Kidney (tissue), 14 donors: Measurements from ENCODE around the gene IQCN. TPM values are rescaled to one million over a fixed set of nuclear protein-coding genes. Genes with fewer than 3 reads are reported as not detected.
A peak's percentile ranks its signal among the peaks of the same experiment; 100 is the strongest.

Experiments used
- DNase-seq, 5 donors: peaks; one replicate each; pipeline ENCODE4 v3.0.0-alpha.2; 2013 to 2020
- FAIRE-seq: peaks from 2 replicates; lab custom pipeline; 2012; peaks lifted over from hg19 to GRCh38; lab: Jason Lieb, UNC
- H3K27ac ChIP-seq, 2 donors: one replicate each; pipeline ENCODE4 v1.7.0; 2013; ENCODE audit warnings: low read depth in 2 of 2, low read length in 2 of 2, inconsistent platforms in 1 of 2
- H3K27me3 ChIP-seq: one replicate; pipeline ENCODE4 v1.7.1; 2013; ENCODE audit warnings: low read length, inconsistent platforms; ENCODE audit not compliant: control insufficient read depth, insufficient read depth
- H3K36me3 ChIP-seq, 3 donors: one replicate each; pipeline versions ENCODE4 v1.7.0 to v1.7.1; 2013; ENCODE audit warnings: low read length in 3 of 3, control low read depth in 1 of 3, inconsistent platforms in 1 of 3; ENCODE audit not compliant: insufficient read depth in 3 of 3, control insufficient read depth in 2 of 3
- H3K4me1 ChIP-seq, 3 donors: one replicate each; pipeline versions ENCODE4 v1.7.0 to v1.7.1; 2013; ENCODE audit warnings: low read length in 3 of 3, inconsistent platforms in 1 of 3, low read depth in 1 of 3; ENCODE audit not compliant: control insufficient read depth in 2 of 3, insufficient read depth in 2 of 3
- H3K4me3 ChIP-seq, 3 donors: one replicate each; pipeline versions ENCODE4 v1.7.0 to v1.8.1; 2013; ENCODE audit warnings: low read length in 3 of 3, control low read depth in 1 of 3, inconsistent platforms in 1 of 3
- H3K9ac ChIP-seq, 3 donors: one replicate each; pipeline versions ENCODE4 v1.7.0 to v1.7.1; 2013; ENCODE audit warnings: low read length in 3 of 3, control low read depth in 1 of 3, inconsistent platforms in 1 of 3
- H3K9me3 ChIP-seq, 3 donors: one replicate each; pipeline versions ENCODE4 v1.7.0 to v1.7.1; 2013; ENCODE audit warnings: low read length in 3 of 3, control low read depth in 1 of 3, inconsistent platforms in 1 of 3; ENCODE audit not compliant: control insufficient read depth in 2 of 3, insufficient read depth in 1 of 3
- intact Hi-C: fragments of 100-400 bp; cut with DNase I; formaldehyde crosslinking; loops from one replicate; pipeline ENCODE4 v1.11.1; 2022
- polyA plus RNA-seq: library from polyadenylated mRNA; stranded (reverse); fragments of 350-450 nt; fragmentation: Illumina TruSeq; extraction: RNeasy Lipid Tissue Mini Kit (QIAGEN cat#74804); gene quantifications from one replicate; pipeline ENCODE4 v1.2.3, GENCODE V29; 2014; ENCODE audit warnings: low read depth, low replicate concordance; ENCODE audit not compliant: insufficient read depth
- total RNA-seq: library from RNA; stranded (reverse); fragmentation: NEBNext Ultra II Directional; extraction: Animal tissue kit (Norgen Biotek cat#: 25700); gene quantifications from one replicate; pipeline ENCODE4 v1.2.1, GENCODE V29; 2021
- TF ChIP-seq, protein P1 (sequence below): IDR thresholded peaks from 3 replicates; pipeline ENCODE4 v1.5.1; 2012; ENCODE audit warnings: mild to moderate bottlenecking, moderate library complexity, borderline replicate concordance; ENCODE audit not compliant: insufficient read depth; ENCODE audit errors: extremely low read depth
- donor health status: control.
- donor health status: control.
- donor health status: control.
- donor health status: control.
- donor health status: control.
- donor health status: DM: yes; HTN: yes; CAD: no.
- donor health status: Normal renal cell carcinoma (clear cell type).

Gene IQCN
- total and polyA plus RNA-seq, 2 donors from 2014 or later: 0.82 to 6.3 TPM

DNA sequence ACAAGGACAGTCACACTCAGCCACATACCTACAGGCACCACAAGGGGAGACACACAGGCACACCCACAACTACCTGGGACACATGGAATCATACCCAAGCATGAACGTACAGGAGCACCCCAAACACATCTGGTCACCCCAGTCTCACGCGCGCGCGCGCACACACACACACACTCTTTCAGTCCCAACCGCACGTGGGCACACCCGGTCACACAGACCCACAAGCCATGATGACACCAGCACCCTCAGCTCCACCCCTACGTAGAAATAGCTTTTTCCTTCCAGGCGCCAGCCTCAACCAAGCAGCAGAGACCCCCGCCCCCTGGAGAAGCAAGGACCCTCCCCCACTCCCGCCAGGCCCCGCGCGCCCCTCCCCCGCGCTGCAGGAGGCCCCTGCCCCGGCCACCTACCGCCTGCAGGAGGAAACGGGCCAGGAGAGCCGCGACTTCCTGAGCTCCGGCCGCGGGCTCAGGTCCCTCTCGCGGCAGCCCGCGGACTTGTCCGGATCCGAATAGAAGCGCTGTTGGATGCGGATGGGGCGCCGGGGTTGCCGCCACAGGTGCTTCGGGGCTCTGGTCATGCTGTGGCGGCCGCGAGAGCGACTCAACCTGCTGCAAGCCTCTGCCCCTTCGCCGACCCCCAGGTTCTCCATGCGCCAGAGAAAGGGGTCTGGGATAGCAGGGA, 41.6 kb downstream of the IQCN start:
- Histone ChIP-seq H3K9me3 (peaks cover 0 to 3% (median 0%) of the 10 kb centered on the region in 3 donors), H3K36me3 (no peaks in the 10 kb centered on the region), H3K9ac (no peak overlapping the region), H3K4me3 (no peak overlapping the region), H3K4me1 (no peaks in the 10 kb centered on the region), H3K27me3 (no peaks in the 10 kb centered on the region), H3K27ac (no peak overlapping the region)
- intact Hi-C loops: no loop called here
- no peak for FAIRE-seq
- TF ChIP-seq, protein P1, sequence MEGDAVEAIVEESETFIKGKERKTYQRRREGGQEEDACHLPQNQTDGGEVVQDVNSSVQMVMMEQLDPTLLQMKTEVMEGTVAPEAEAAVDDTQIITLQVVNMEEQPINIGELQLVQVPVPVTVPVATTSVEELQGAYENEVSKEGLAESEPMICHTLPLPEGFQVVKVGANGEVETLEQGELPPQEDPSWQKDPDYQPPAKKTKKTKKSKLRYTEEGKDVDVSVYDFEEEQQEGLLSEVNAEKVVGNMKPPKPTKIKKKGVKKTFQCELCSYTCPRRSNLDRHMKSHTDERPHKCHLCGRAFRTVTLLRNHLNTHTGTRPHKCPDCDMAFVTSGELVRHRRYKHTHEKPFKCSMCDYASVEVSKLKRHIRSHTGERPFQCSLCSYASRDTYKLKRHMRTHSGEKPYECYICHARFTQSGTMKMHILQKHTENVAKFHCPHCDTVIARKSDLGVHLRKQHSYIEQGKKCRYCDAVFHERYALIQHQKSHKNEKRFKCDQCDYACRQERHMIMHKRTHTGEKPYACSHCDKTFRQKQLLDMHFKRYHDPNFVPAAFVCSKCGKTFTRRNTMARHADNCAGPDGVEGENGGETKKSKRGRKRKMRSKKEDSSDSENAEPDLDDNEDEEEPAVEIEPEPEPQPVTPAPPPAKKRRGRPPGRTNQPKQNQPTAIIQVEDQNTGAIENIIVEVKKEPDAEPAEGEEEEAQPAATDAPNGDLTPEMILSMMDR: no peak
- peak in 4 of 5 donors; percentile 55 to 80 (median 69) for DNase-seq

DNA sequence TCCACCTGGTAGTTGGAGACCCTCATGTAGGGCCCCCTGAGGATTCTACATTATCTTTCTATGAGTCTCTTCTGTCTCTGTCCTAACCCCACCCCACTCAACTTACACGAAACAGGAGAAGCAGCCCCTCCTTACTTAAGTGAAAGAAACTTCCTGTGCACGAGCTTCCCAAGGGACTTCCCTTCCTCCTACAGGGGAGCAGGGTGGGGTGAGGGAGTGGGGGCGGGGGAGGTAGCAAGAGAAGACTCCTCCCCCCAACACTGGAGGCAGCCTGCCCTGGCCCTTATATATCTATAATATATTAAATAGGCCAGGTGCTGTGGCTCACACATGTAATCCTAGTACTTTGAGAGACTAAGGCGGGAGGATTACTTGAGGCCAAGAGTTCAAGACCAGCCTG, 42.5 kb downstream of the IQCN start:
- no peak overlapping the region for H3K27ac ChIP-seq
- no peak overlapping the region for H3K4me3 ChIP-seq
- H3K4me1 ChIP-seq: peaks cover 0 to 2% (median 0%) of the 10 kb centered on the region in 3 donors
- no peak for DNase-seq
- no peak overlapping the region for H3K9ac ChIP-seq
- peaks cover 0 to 3% (median 0%) of the 10 kb centered on the region in 3 donors for H3K9me3 ChIP-seq
- TF ChIP-seq, protein P1: no peak
- intact Hi-C loops: no loop called here
- H3K36me3 ChIP-seq: no peaks in the 10 kb centered on the region
- no peak for FAIRE-seq
- peaks cover 2% of the 10 kb centered on the region for H3K27me3 ChIP-seq

DNA sequence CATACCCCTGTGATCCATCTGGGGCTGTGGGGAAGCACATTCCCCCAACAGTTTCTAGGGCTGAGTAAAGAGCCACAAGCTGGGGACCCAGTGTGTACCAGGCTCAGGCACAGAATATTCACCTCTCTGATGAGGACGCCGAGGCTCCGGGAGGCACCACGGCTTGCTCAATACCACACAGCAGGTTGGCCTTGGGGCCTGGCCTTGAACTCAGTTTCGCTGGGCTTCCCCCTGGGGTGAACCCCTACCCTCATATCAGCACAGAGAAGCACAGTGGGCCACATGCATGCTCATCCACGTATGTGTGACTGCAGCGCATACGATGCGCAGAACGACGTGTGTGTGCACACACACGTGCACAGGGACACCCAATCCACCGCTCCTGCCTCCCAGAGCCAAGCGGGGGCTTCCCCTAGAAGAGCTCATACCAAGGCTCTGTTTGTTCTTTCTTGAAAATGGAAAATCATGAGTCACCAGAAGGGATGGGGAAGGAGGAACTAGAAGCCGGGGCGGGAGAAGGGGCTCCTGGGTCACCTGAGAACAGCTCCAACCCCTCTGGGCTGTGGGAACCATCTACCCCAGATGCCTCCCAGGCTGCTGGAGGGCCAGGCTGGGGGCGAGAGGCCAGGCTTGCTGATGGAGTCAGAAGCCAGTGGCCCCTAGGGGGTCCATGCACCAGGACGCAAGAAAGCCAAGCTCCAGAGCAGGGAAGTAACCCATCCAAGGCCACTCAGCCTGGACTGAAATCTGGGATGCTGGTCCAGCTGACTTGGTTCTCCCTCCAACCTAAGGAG, 43.1 kb downstream of the IQCN start:
- DNase-seq: no peak
- H3K36me3 ChIP-seq: no peaks in the 10 kb centered on the region

More for the DNA sequence above, 43.1 kb downstream of the IQCN start:
- FAIRE-seq: no peak
- Histone ChIP-seq H3K4me1 (peaks cover 0 to 2% (median 0%) of the 10 kb centered on the region in 3 donors), H3K9ac (no peak overlapping the region), H3K4me3 (no peak overlapping the region), H3K9me3 (peaks cover 0 to 3% (median 0%) of the 10 kb centered on the region in 3 donors), H3K27ac (no peak overlapping the region), H3K27me3 (peaks cover 2% of the 10 kb centered on the region)
- intact Hi-C loops: no loop called here
- TF ChIP-seq, protein P1: no peak
